Stimulated activated naive CD4-positive, alpha-beta T cell (primary cell): ENCODE data around the gene ACTR8.
"Not testable (repeated sequence)": the region's sequence is repeated elsewhere in the genome, so short reads cannot be mapped to it uniquely, and the experiment has no call there.

Experiments
- DNase-seq, 6 experiments: peaks; one replicate each; lab custom pipeline; 2025; lab: John Stamatoyannopoulos, UW

The ACTR8 gene

DNA sequence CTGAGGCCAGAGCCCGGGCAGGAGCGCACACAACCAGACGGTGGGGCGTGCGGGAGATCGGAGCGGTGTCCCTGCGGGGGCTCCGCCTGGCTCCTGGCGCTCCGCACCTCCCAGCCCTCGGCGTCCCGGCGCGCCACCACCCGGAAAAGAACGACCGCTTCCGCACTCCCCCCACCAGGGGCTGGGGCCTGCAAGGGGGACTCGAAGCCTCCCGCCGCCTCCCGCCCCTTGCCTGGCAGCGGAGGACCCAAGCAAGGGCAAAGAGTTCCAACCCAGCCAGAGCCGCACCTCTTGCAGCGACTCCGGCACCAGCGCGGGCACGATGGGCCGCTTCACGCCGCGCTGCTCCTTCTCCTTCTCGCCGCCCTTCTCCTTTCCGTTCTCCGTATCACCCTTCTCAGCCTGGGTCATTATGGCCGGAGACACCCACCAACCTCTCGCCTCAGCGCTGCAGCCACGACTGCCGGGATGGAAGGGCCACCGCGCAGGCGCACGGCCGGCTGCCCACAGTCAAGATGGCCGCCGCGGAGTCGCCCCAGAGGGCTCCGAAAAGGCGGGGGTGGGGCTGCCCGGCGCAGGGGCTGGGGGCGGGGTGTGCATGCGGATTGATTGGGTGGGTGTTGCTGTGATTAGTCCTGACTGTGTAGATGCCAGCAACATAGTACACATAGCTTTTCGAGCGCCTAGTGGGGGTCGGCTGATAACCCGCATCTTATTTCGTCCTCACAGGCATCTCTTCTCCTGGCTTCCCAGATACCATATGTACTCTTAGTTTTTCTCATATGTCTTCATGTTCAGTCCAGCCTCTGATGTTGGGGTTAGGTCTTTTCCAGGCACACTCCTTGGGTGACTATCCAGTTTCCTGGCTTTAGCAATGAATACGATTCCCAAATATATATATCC, at the start of gene ACTR8:
Gene ACTR8, minus strand, starts transcription at position 462 of the 903 bp plus-strand sequence. Its CDS starts 51 bp downstream, at position 411.
- peak; percentile 77 to 89 (median 84) for DNase-seq

DNA sequence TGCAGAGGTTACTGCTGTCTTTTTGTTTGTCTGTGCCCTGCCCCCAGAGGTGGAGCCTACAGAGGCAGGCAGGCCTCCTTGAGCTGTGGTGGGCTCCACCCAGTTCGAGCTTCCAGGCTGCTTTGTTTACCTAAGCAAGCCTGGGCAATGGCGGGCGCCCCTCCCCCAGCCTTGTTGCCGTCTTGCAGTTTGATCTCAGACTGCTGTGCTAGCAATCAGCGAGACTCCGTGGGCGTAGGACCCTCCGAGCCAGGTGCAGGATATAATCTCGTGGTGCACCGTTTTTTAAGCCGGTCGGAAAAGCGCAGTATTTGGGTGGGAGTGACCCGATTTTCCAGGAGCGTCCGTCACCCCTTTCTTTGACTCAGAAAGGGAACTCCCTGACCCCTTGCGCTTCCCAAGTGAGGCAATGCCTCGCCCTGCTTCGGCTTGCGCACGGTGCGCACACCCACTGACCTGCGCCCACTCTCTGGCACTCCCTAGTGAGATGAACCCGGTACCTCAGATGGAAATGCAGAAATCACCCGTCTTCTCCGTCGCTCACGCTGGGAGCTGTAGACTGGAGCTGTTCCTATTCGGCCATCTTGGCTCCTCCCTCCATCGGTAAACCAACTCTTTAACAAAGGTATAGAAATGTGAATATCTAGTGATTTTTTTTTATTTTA, 45.4 kb upstream of the ACTR8 start:
- DNase-seq: not testable (repeated sequence)

- peak in 1 of 6 experiments; percentile 0 for DNase-seq
These were observed 39.3 kb upstream of the ACTR8 start for GRCh38 chr3:53921296-53921695.

DNA sequence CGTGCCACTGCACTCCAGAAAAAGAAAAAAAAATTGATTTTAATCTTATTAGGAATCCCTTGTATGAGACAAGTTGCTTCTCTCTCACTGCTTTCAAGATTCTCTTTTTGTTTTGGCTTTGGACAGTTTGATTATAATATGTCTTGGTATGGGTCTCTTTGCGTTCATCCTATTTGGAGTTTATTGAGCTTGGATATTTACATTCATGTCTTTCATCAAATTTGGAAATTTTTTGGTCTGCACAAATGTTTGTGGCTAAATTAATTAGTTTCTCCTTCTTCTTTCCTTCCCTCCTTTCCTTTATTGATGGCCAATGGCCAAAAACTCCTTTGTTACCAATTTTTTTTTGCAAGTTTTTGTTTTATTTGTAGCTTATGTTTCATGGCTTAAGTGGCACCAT, 37.8 kb upstream of the ACTR8 start:
- no peak for DNase-seq

- DNase-seq: no peak
These were observed 31.4 kb upstream of the ACTR8 start for GRCh38 chr3:53913401-53913800.

GRCh38 chr3:53902711-53903110, 20.8 kb upstream of the ACTR8 start:
- DNase-seq: no peak

DNA sequence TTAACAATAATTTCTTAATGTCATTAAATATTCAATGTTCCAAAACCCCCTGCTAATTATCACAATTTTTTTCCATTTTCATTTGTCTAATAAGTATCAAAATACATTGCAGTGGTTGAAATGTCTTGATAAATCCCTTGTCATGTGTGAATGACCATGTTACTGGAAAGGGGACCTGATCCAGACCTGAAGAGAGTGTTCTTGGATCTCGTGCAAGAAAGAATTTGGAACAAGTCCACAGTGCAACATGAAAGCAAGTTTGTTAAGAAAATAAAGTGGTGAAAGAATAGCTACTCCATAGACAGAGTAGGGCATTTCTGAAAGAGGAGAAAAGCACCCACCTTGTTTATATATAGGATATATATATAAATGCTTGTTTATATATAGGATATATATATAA, 20.1 kb upstream of the ACTR8 start:
- no peak for DNase-seq

- DNase-seq: no peak
These were observed 18.8 kb upstream of the ACTR8 start for GRCh38 chr3:53900666-53901331.

- no peak for DNase-seq
These were observed 17.8 kb upstream of the ACTR8 start for GRCh38 chr3:53899750-53900149.

GRCh38 chr3:53892286-53892637, 10.3 kb upstream of the ACTR8 start:
- no peak for DNase-seq

DNA sequence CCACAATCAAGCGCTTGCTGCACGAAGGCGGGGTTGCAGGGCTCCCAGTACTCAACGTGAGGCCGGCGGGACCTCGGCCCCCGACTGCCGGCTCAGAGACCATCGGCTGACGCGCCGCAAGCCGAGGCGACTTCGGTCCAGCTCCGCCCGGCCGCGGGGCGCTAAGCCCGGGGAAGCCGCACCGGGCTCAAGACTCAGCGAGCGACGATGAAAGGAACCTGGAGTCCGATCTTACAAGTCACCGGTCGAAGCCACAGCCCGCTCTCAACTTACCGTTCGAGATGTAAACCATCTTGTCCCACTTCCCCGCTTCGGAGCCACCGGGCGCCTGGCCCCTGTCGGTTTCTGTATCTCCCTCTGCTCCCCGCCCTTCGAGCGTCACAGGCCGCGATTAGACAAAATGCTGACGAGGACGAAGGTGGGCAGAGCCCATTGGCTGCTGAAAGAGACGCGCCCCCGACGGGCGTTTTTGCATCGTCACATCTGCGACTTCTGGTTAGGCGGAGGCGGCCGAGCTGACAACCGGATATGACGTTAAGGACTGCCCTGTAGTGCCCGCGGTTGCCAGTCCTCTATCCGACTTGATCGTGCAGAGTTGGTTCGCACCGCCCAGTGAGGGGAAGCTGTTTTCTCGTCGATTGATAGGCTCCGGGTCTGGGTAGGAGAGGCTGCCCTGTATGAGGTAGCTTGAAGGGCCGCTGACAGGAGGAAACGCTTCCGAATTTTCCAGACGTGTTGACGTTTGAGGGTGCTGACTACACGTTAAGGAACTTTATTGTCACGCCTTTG, 9.7 kb upstream of the ACTR8 start, which contains the start of gene SELENOK:
Gene SELENOK, minus strand, starts transcription at position 363 of the 789 bp plus-strand sequence.
- DNase-seq: peak; percentile 88 to 98 (median 96)

GRCh38 chr3:53890726-53891475, 8.9 kb upstream of the ACTR8 start:
- DNase-seq: peak; percentile 33 to 78 (median 64)

DNA sequence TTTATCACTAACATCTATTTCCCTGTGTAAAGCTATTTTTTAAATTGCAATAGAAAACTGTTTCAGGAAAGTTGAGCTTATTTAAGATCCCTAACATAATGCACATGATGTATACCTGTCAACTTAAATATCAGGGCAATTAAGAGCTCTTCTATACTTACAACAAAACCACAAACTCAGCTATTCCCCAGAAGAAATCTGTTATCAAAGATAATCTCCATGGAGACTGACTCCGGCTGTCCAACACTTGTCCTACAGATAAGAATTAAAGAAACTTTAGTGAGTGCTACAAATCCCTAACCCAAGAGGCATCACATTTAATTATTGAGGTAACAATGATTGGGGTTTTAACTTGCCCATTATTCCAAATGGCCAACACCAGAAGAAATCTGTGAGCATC, 6.3 kb upstream of the ACTR8 start:
- DNase-seq: no peak

GRCh38 chr3:53887446-53887845, 5.5 kb upstream of the ACTR8 start:
- DNase-seq: no peak

- DNase-seq: no peak
These were observed 3.3 kb upstream of the ACTR8 start for GRCh38 chr3:53885239-53885638.

- no peak for DNase-seq
These were observed 2.7 kb upstream of the ACTR8 start for GRCh38 chr3:53884623-53885022.

DNA sequence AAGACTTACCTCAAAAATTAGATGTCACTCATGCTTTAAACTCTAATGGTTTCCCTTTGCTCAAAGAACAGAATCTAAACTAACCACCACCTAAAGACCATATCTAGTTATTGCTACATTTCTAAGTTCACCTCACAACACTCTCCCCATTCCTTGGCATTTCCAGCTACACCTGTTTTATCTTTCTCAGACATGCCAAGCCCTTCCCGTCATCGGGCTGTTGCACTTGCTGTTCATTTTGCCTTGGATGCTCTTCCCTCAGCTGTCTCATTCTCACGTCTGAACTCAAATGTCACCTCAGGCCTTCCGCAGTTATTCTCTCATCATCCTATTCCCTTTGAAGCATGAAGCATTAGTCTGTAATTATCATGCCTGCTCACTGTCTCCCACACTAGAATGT, 1.1 kb upstream of the ACTR8 start:
- DNase-seq: no peak

DNA sequence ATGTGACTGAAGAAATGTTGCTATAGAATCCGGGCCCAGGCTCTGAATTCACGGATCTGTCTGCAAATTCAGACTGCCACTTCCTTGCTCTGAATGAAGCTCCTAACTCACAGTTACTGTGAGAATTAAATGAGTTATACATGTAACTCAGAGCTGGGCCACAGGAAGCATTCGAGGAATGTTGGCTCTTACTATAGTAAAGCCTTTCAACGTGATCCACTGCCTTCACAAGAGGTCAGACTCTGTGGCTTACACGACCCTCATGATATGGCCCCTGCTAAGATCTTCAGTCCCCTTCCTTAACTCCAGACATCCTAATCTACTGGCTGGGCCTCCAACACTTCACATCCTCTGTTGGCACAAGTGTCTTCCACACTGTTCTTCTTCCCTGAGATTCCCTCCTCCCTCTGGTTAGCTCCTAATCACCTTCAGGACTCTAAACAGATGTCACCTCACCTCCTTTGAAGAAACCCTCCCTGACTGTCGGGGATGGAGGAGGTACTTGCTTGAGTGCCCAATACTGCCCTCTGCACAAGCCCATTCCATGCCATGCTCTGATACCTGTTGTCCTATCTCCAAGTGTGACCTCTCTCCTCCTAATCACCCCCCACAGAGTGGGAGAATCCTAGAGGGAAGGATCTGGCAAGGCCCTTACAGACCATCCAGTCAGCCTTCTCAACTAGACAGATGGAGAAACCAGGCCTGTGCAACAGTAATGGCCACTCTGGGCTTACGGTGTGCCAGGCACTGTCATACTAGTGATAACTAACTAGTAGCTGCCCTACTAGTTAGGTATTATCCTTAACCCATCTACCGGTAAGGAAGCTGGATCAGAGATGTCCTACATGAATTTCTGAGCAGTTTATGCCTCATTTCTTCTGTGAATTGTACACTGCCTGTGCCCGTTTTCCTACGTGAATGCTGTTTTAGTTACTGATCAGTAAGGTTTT, 1.3 kb downstream of the ACTR8 start:
- DNase-seq: no peak

DNA sequence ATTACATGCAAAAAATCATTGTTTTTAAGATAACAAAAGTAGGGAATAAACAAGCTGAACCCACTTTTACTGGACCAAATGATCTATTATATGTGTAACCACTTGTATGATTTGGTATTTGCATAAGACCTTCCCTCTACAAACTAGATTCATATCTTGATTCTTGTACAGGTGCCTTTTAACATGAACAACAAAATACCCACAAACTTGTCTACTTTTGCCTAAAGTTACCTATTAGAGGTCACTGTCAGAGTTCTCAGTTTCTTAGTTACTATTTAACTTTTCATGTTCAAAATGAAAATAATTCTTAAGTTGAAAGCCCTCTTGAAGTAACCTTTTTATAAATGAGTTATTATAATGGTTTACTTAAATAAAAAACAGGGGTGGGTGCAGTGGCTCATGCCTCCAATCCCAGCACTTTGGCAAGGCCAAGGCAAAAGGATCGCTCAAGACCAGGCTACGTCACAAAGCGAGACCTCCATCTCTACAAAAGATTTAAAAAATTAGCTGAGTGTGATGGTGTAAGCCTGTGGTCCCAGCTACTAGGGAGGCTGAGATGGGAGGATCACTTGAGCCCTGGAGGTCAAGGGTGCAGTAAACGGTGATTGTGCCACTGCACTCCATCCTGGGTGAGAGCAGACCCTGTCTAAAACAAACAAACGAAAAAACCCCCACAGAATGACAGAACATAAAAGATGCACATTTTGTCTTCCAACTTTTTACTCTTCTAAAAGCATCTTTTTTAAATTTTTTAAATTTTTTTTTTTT, 16.0 kb downstream of the ACTR8 start:
- no peak for DNase-seq
